ENCODE data around the gene ATL2.
A peak's percentile ranks its signal among the peaks of the same experiment; 100 is the strongest.
"Not testable (repeated sequence)": the region's sequence is repeated elsewhere in the genome, so short reads cannot be mapped to it uniquely, and the experiment has no call there.

The ATL2 gene

GRCh38 chr2:38390947-38391346, 13.9 kb upstream of the ATL2 start:
- DNase-seq (ENCODE audit: low read depth): no peak

GRCh38 chr2:38387887-38388286, 10.8 kb upstream of the ATL2 start:
- no peak for DNase-seq (ENCODE audit: low read depth)

GRCh38 chr2:38386821-38387220, 9.7 kb upstream of the ATL2 start:
- DNase-seq (ENCODE audit: low read depth): no peak

GRCh38 chr2:38386377-38386776, 9.3 kb upstream of the ATL2 start:
- DNase-seq (ENCODE audit: low read depth): no peak

- no peak for DNase-seq (ENCODE audit: low read depth)
Observed at GRCh38 chr2:38384338-38384737, 7.3 kb upstream of the ATL2 start.

GRCh38 chr2:38383741-38384140, 6.7 kb upstream of the ATL2 start:
- not testable (repeated sequence) for DNase-seq (ENCODE audit: low read depth)

- DNase-seq (ENCODE audit: low read depth): no peak
Observed at GRCh38 chr2:38381381-38382143, 4.5 kb upstream of the ATL2 start.

- DNase-seq (ENCODE audit: low read depth): no peak
Observed at GRCh38 chr2:38380397-38381130, 3.5 kb upstream of the ATL2 start.

- DNase-seq (ENCODE audit: low read depth): peak; percentile 35
Observed at GRCh38 chr2:38376346-38377049, 575 bp downstream of the ATL2 start.

- DNase-seq (ENCODE audit: low read depth): no peak
Observed at GRCh38 chr2:38375696-38376345, 1.3 kb downstream of the ATL2 start.

- DNase-seq (ENCODE audit: low read depth): no peak
Observed at GRCh38 chr2:38374984-38375383, 2.1 kb downstream of the ATL2 start.

GRCh38 chr2:38371235-38371634, 5.8 kb downstream of the ATL2 start:
- DNase-seq (ENCODE audit: low read depth): no peak

GRCh38 chr2:38370664-38371063, 6.4 kb downstream of the ATL2 start:
- DNase-seq (ENCODE audit: low read depth): no peak

GRCh38 chr2:38362232-38362631, 14.8 kb downstream of the ATL2 start:
- no peak for DNase-seq (ENCODE audit: low read depth)

GRCh38 chr2:38360177-38360576, 16.9 kb downstream of the ATL2 start:
- no peak for DNase-seq (ENCODE audit: low read depth)

- DNase-seq (ENCODE audit: low read depth): no peak
Observed at GRCh38 chr2:38353402-38353801, 23.7 kb downstream of the ATL2 start.

GRCh38 chr2:38352336-38352735, 24.7 kb downstream of the ATL2 start:
- no peak for DNase-seq (ENCODE audit: low read depth)

- DNase-seq (ENCODE audit: low read depth): no peak
Observed at GRCh38 chr2:38345323-38346038, 31.6 kb downstream of the ATL2 start.

- no peak for DNase-seq (ENCODE audit: low read depth)
Observed at GRCh38 chr2:38344813-38345212, 32.3 kb downstream of the ATL2 start.

- no peak for DNase-seq (ENCODE audit: low read depth)
Observed at GRCh38 chr2:38343212-38343611, 33.9 kb downstream of the ATL2 start.

- DNase-seq (ENCODE audit: low read depth): no peak
Observed at GRCh38 chr2:38336621-38337020, 40.5 kb downstream of the ATL2 start.

- no peak for DNase-seq (ENCODE audit: low read depth)
Observed at GRCh38 chr2:38330754-38331153, 46.3 kb downstream of the ATL2 start.
